NCI-H345 treated with DMSO at 0.1 percent for 48 hours (cell line): ENCODE measurements around the gene HINT3.
"Not testable (repeated sequence)": the region's sequence is repeated elsewhere in the genome, so short reads cannot be mapped to it uniquely, and the experiment has no call there.

Experiments used
- DNase-seq: peaks from one replicate; lab custom pipeline; 2025; ENCODE audit not compliant: unreplicated experiment; lab: John Stamatoyannopoulos, UW

HINT3 gene

GRCh38 chr6:125939791-125940190 lies 16.8 kb upstream of the HINT3 start:
- no peak for DNase-seq

DNA sequence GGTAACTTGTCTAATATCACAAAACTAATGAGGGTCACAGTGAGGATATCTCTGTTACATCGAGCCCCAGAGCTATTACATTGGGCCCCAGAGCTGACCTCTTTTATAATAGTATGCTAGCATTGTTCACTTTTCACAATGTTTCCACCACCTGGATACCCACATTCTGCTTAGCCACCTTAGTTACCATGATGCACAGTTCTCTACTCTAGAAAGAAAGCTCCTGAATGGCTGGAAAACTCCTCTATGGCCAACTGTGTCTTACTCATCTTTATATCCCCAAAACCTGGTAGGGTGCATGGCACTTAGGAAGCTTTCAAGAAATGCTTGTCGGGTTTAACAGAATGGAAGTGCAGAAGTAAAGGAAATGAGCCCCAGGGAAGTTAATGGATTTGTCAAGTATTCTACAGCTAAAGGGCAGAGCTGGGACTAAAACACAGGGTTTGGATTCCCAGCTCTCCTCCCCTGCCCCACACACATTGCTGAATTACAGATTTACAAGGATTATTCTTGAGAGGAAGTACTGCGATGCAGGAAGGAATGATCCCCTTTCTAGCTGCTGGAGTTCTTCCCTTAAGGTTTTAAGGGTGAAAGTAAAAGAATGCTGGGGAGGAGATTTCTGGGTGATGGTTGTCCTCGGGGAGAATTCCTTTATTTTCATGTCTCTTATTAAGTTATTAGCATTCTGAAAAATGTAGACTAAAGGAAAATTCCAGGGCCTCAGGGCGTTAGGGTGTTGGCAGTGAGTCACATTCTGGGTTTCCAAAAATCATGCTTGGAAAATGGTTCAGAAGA lies 16.1 kb upstream of the HINT3 start:
- no peak for DNase-seq

DNA sequence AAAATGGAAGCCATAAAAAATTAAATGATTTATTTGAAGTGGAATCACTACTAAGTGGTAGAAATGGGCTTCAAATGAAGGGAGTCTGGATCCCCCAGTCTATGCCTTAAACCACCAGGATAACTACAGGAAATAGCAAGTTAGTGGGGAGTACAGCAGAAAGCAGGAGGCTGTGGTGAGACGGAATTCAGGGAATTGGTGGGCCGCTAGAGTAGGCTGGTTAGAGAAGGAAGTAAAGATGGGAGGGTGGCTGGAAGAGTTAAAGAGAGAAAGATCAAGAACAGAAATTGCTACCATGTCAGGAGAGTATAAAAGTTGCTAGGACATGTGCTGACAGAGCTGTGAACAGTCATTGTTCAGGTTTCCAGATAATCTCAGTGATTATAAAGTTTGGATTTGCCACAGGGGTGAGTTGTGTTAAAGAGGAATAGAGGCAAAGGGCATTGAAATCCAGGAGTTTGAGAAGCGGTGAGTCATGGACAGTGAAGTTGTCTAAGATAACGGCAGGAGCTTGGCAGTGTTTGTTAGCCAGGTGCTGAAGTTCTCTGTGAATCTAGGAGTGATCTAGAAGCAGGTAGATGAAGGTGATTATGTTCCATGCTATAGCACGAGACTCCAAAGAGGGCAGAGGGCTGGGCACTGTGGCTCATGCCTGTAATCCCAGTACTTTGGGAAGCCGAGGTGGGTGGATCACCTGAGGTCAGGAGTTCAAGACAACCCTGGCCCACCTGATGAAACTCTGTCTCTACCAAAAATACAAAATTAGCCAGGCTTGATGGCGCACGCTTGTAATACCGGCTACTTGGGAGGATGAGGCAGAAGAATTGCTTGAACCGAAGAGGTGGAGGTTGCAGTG lies 13.7 kb upstream of the HINT3 start:
- DNase-seq: no peak

- no peak for DNase-seq
These were observed 12.8 kb upstream of the HINT3 start for GRCh38 chr6:125943528-125944433.

- no peak for DNase-seq
These were observed 12.1 kb upstream of the HINT3 start for GRCh38 chr6:125944434-125944816.

DNA sequence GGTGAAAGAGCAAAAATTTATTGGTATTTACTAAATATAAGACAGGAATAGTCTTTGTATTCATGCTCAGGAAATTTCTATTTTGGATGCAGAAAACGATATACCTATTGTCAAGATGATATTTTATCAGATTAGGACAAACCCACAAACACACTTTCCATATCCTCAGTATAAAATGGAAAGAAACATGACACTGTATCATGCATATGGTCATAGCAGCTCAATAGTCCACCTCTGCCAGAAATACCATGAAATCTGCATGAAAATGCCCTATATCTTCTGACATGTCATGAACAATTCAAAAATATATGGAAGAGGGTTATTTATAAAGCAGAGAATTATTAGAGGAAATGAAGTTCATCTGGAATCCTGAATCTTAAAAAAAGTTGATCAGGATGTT lies 11.7 kb upstream of the HINT3 start:
- DNase-seq: no peak

DNA sequence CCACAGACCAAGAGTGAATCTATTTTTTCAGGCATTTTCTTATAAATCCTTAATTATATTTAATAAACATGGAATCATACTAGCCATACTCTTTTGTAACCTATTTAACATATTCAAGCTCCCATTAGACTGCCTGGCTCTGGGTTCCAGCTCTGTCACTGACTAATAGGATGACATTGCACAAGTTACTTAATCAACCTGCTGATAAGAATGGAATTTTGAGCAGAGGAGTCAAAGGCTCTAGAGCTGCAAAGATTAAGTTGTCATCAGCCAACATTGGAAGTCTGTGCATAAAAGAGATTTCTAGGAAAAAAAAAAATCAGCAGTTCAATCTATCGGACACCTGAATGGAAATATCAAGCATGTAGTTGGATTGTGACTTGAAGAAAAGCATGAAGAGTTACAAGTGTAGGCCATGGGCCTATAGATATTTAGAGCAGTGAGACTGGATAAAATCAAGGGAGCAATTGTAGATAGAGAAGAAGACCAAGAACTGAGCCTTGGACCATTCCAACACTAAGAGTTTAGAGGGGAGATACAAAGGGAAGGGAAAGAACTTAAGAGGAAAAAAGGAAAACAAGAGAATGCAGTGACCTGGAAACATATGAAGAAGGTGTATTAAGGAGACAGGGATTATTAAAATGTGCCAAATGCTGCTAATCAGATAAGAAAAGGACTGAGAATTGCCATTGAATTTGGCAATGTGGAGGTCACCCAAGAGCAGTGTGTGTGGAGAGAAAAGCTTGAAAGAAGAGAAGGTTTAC lies 11.0 kb upstream of the HINT3 start:
- DNase-seq: no peak

GRCh38 chr6:125947615-125948014 lies 9.0 kb upstream of the HINT3 start:
- no peak for DNase-seq

GRCh38 chr6:125948455-125948854 lies 8.1 kb upstream of the HINT3 start:
- no peak for DNase-seq

DNA sequence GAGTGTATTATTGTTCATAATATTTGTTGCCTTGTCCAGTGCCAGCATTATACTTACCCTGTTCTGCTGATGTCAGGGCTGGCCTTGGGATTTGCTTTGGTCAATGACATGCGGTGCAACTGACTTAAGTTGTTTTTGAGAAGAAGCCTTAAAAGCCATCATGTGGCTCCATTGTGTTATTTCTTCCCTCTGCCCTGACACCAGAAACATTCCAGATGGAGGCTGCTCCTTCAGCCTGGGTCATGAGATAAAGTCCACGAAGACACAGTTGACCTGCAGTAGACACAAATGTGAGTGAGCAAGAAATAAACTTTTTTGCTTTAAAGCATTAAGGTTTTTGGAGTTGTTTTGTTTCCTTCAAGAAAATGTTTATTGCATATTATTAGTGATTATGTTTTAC lies 7.5 kb upstream of the HINT3 start:
- DNase-seq: no peak

DNA sequence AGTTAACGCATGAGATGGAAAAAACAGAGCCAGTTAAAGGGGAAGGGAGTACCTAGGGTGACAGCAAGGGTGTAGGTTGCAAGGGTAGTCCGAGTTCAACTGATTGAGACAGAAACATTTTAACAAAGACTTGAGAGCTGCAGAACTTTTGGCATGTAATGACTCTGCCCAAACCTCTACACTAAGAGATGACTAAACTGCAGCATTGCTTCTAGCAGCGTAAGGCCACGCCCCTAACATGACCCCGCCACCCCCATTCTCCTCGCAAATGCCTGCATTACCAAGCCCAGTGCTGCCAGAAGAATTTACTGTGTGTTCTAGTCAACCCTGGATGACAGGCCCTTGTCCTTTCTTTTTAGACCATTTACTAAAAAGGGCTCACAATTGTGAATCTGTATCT lies 6.3 kb upstream of the HINT3 start:
- no peak for DNase-seq

GRCh38 chr6:125950716-125951115 lies 5.9 kb upstream of the HINT3 start:
- DNase-seq: not testable (repeated sequence)

- DNase-seq: no peak
These were observed 5.2 kb upstream of the HINT3 start for GRCh38 chr6:125951323-125951722.

GRCh38 chr6:125952764-125953501 lies 3.6 kb upstream of the HINT3 start:
- no peak for DNase-seq

GRCh38 chr6:125953502-125953875 lies 3.1 kb upstream of the HINT3 start:
- peak; percentile 7 for DNase-seq

DNA sequence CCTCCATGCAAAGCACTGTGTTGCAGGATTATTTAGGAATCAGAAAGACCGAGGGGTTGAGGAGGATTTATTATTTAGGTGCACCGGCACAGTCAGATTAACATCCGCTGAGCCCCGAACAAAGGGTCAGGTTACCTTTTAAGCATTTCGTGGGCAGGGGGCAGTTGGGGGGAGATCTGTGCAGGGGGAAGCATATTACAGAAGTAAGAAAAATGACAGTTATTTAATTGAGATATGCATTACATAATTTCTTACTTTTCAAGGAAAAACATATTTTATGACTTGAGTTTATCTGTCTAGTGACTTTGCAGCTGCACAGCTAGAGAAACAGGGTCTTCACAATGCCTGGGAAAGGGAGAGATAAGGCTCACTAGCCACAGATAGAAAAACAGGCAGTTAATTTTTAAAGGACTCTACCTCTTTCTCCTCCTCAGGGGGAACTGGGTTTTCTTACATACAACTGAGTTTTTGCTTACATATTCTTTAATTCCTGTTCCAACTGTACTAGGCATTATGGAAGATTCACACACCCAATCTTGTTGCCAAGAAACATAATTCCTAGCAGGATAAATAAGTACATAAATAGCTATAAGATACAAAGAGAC lies 1.7 kb upstream of the HINT3 start:
- DNase-seq: no peak

DNA sequence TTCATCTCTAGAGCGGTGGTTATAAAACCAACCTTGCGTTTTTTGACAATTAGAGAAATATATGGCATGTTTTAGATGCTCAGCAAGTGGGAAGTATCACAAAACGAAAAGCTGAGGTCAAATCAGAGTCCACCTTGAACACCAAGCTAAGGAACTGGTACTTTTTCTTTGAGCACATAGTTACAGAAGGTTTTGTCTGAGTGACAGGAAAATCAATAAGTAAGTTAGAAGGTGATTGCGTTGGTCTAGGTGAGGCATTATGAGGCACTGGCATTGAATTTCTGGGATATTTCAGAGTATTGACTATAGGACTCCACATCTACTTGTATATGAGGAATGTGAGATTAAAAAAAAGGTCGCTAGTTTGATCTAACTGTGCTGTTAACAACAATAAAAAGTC lies 597 bp upstream of the HINT3 start:
- no peak for DNase-seq

- no peak for DNase-seq
These were observed 772 bp downstream of the HINT3 start for GRCh38 chr6:125957391-125957693.

DNA sequence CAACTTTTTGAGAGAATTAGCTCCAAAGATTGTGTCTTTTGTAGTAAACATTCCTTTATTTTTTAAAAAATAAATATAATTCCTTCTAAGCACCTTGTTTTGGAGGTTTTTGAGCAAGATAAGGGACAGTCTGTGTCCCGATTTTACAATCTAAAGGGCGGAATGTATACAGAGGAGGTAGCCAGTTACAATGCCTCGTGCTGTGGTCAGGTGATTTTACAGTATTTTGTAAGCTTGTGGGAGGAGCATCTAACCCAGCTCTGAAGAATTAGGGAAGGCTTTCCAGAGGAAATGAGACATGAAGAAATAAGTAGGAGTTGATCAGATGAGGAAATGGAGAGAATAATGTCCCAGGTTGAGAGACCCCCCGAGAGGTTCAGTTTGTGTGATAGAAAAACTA lies 1.3 kb downstream of the HINT3 start:
- DNase-seq: no peak

DNA sequence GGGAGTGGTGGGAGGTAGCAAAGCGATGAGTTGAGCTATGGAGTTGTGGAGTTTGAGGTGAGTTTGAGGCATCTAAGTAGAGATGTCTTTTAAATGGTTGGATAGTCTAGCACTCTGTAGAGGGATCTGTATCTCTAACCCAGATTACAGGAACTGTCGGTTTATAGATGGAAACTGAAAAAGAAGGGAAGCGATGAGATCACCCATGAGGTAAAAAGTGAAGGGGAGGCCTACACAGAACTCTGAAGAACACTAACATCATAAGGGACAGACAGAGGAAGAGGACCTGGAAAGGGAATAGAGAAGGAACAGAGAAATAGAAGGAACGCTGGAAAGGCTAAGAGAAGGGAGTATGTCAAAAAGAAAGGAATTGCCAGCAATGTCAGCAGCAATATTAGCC lies 2.5 kb downstream of the HINT3 start:
- no peak for DNase-seq
